DOHH2 (cell line): Measurements from ENCODE around the gene CCK.

Experiments
- EZH2phosphoT487 ChIP-seq: fragments of 200-600 bp; sonication (generic); IDR thresholded peaks from 2 replicates; pipeline ENCODE4 v1.6.1; 2017; ENCODE audit warnings: borderline replicate concordance, mild to moderate bottlenecking, antibody characterized with exemption, low read length, moderate library complexity, mixed read lengths
- TF ChIP-seq, protein P1 (sequence below): fragments of 200-600 bp; sonication (generic); IDR thresholded peaks from one replicate; pipeline ENCODE4 v1.5.1; 2014; ENCODE audit warnings: antibody characterized with exemption, mild to moderate bottlenecking, low read depth, low read length; ENCODE audit not compliant: poor library complexity, severe bottlenecking

DNA sequence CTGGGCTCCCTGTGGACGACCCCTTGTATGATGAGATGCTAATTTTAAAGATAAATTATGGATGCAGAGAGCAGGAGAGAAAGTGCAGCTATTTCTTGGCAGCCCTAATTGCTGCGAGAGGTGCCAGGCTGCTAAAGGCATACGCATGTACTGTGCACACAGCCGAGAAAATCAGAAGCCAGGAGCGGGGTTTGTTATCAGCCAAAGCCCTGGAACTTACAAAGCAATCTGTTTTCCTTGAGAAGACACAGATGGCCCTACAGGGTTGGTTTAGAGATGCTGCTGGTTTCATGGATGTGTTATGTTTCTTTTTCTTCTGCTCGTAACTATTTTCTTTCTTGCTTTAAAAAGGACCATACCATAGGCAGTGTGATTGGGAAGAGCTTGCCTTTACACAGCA lies 11.7 kb upstream of the CCK start:
- TF ChIP-seq, protein P1, sequence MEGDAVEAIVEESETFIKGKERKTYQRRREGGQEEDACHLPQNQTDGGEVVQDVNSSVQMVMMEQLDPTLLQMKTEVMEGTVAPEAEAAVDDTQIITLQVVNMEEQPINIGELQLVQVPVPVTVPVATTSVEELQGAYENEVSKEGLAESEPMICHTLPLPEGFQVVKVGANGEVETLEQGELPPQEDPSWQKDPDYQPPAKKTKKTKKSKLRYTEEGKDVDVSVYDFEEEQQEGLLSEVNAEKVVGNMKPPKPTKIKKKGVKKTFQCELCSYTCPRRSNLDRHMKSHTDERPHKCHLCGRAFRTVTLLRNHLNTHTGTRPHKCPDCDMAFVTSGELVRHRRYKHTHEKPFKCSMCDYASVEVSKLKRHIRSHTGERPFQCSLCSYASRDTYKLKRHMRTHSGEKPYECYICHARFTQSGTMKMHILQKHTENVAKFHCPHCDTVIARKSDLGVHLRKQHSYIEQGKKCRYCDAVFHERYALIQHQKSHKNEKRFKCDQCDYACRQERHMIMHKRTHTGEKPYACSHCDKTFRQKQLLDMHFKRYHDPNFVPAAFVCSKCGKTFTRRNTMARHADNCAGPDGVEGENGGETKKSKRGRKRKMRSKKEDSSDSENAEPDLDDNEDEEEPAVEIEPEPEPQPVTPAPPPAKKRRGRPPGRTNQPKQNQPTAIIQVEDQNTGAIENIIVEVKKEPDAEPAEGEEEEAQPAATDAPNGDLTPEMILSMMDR = no peak
- TF ChIP-seq EZH2phosphoT487 = no peak
